Thoracic aorta (tissue), 2 donors: ENCODE measurements around the gene VWA8. TPM values are rescaled to one million over a fixed set of nuclear protein-coding genes. Genes with fewer than 3 reads are reported as not detected.

Experiments
- ATAC-seq: fragments of 150-250 bp; one replicate; pipeline ENCODE4 v1.8.0; 2017; ENCODE audit warnings: low read depth; ENCODE audit not compliant: insufficient number of reproducible peaks, low FRiP score
- DNase-seq: peaks from one replicate; pipeline ENCODE4 v3.0.0-alpha.2; 2020; ENCODE audit warnings: low spot score
- H3K27ac ChIP-seq, 2 donors: fragments of 200-600 bp; sonication (generic); 1 replicate in 1 of 2; 2 replicates in 1 of 2; pipeline ENCODE4 v1.5.1; 2016; ENCODE audit warnings: mild to moderate bottlenecking in 2 of 2, moderate library complexity in 2 of 2
- H3K27me3 ChIP-seq: fragments of 200-600 bp; sonication (generic); replicated peaks from 2 replicates; pipeline ENCODE4 v1.6.0; 2016; ENCODE audit warnings: mild to moderate bottlenecking; ENCODE audit not compliant: insufficient read depth
- H3K36me3 ChIP-seq: fragments of 200-600 bp; sonication (generic); one replicate; pipeline ENCODE4 v1.5.1; 2016
- H3K4me1 ChIP-seq, 2 donors: fragments of 200-600 bp; sonication (generic); 1 replicate in 1 of 2; 2 replicates in 1 of 2; pipeline versions ENCODE4 v1.5.1 to v1.6.0; 2016; ENCODE audit warnings: low read depth in 2 of 2, mild to moderate bottlenecking in 1 of 2; ENCODE audit not compliant: control insufficient read depth in 1 of 2
- H3K4me3 ChIP-seq: fragments of 200-600 bp; sonication (generic); 2 replicates; pipeline ENCODE4 v1.5.1; 2016; ENCODE audit warnings: mild to moderate bottlenecking
- H3K9me3 ChIP-seq: fragments of 200-600 bp; sonication (generic); 2 replicates; pipeline ENCODE4 v1.5.1; 2016
- total RNA-seq, 2 donors: library from RNA; depleted of rRNA; stranded (reverse); fragments of >200 nt; gene quantifications; one replicate each; pipeline versions ENCODE4 v1.1.0 to v1.2.3, GENCODE V29; 2016
- TF ChIP-seq, protein P1 (sequence below): fragments of 200-600 bp; sonication (generic); IDR thresholded peaks from one replicate; pipeline ENCODE4 v1.5.1; 2019; ENCODE audit warnings: antibody characterized with exemption

Gene VWA8
- total RNA-seq, 2 donors from 2014 or later, result 19.8 to 25.3 TPM

DNA sequence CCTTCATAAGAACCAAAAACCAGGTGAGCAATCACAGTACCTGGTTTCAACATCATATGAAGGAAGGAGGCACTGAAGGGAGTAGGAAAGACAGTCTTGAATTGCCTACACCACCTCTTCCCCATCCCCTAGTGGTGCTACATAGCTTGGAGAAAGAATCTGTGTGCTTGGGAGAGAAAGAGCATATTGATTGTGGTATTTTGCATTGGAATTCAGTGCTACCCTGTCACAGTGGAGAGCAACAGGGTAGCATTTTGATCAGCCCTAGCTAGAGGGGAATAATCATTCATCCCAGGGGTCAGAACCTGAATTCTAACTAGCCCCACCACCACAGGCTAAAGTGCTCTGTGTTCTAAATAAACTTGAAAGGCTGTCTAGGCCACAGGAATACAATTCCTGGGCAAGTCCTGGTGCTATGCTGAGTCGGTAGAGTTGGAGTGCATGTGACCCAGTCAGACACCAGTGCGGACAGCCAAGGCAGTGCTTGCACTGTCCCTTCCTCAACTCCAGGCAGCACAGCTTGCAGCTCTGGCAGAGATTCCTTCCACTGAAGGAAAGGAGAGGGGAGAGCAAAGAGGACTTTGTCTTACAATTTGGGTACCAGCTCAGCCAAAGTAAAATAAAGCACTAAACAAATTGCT lies 158.7 kb downstream of the VWA8 start:
- ATAC-seq (no peak), DNase-seq (no peak)
- H3K4me1 ChIP-seq, result no peaks in the 10 kb centered on the region
- H3K27ac ChIP-seq, result no peak overlapping the region
- no peak overlapping the region for H3K4me3 ChIP-seq
- no peaks in the 10 kb centered on the region for H3K9me3 ChIP-seq
- no peaks in the 10 kb centered on the region for H3K36me3 ChIP-seq
- H3K27me3 ChIP-seq, result no peaks in the 10 kb centered on the region
- TF ChIP-seq, protein P1, sequence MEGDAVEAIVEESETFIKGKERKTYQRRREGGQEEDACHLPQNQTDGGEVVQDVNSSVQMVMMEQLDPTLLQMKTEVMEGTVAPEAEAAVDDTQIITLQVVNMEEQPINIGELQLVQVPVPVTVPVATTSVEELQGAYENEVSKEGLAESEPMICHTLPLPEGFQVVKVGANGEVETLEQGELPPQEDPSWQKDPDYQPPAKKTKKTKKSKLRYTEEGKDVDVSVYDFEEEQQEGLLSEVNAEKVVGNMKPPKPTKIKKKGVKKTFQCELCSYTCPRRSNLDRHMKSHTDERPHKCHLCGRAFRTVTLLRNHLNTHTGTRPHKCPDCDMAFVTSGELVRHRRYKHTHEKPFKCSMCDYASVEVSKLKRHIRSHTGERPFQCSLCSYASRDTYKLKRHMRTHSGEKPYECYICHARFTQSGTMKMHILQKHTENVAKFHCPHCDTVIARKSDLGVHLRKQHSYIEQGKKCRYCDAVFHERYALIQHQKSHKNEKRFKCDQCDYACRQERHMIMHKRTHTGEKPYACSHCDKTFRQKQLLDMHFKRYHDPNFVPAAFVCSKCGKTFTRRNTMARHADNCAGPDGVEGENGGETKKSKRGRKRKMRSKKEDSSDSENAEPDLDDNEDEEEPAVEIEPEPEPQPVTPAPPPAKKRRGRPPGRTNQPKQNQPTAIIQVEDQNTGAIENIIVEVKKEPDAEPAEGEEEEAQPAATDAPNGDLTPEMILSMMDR, result no peak

DNA sequence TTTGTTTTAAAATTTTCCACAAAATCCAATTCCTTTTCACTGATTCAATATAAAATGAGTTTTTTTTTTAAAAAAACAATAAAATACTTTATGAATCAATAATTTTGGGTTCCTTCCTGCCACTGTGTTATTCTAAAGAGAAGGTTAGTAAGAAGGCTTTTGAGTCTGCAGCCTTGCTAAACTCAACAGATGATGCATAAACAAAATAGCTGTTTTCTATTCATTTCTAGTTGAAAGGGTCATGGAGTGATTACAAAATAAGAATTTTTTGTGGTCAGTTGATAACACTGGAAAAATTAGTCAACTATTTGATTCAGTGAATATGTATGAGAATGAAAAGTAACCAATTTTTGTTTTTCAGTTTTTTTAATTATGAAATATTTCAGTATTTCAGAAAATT lies 169.9 kb downstream of the VWA8 start:
- no peak for DNase-seq

DNA sequence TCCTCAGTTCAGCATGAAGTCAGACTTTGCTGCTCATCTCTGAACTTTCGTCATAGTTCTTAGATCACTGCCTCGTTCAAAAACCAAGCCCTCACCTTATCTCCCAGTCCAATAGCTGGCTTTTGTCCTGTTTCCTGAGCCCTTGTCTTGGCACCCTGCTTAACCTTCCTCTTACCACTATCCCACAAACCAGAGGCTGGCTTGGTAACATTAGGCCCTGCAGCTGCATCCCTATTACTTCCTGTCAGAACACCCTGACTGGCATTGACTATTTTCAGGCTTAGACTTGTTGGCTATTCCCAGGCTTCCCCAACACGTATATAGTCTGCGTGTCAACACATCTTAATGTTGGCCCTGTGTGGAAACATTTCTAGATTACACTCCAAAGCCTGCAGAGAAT lies 172.4 kb downstream of the VWA8 start:
- Histone ChIP-seq H3K27ac (no peak overlapping the region), H3K4me3 (no peak overlapping the region), H3K27me3 (no peaks in the 10 kb centered on the region), H3K36me3 (no peaks in the 10 kb centered on the region), H3K4me1 (no peaks in the 10 kb centered on the region), H3K9me3 (no peaks in the 10 kb centered on the region)
- TF ChIP-seq, protein P1, result no peak
- ATAC-seq (no peak), DNase-seq (no peak)

More for the DNA sequence above, 169.9 kb downstream of the VWA8 start:
- no peaks in the 10 kb centered on the region for H3K4me1 ChIP-seq
- no peaks in the 10 kb centered on the region for H3K36me3 ChIP-seq
- ATAC-seq, result no peak
- H3K27me3 ChIP-seq, result no peaks in the 10 kb centered on the region
- H3K4me3 ChIP-seq, result no peak overlapping the region
- TF ChIP-seq, protein P1, result no peak
- no peaks in the 10 kb centered on the region for H3K9me3 ChIP-seq
- H3K27ac ChIP-seq, result no peak overlapping the region

DNA sequence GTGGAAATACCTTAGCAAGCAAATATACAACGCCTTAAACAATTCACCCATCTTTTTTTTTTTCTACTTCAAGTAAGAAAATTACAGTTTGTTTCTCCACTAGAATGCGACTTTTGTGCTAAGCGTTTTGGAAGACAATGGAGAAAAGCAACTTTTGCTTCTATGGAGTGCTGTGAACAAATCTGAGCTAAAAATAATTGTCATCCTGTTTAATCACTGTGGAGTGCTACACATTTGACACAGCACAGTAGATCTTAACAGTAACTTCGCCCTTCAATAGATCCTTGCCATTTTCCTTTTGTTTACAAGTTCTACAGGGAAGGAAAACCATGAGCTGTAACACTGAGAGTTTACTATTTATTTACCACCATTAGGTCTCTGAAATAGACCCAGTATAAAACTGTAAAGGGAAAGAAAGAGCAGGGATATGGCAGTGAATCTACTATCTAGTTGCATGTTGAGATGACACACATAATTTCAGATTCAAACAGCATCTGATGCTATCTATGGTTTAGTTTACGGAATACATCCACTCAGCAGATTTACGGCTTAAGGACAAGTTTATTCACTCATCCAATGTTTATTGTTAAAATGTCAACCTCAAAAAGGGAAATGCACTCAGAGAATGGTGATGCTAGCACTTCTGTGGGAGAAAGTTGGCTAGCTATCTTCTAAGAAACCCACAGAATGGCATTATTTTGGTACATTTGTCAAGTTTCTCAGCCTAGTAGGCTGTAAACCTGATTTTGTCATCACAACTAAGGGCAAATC lies 175.3 kb downstream of the VWA8 start:
- no peaks in the 10 kb centered on the region for H3K27me3 ChIP-seq
- H3K4me1 ChIP-seq, result peaks cover 7 to 8% of the 10 kb centered on the region in 2 donors
- H3K4me3 ChIP-seq, result no peak overlapping the region
- TF ChIP-seq, protein P1, result no peak
- no peaks in the 10 kb centered on the region for H3K36me3 ChIP-seq
- H3K27ac ChIP-seq, result no peak overlapping the region
- no peaks in the 10 kb centered on the region for H3K9me3 ChIP-seq
- DNase-seq (no peak), ATAC-seq (no peak)

DNA sequence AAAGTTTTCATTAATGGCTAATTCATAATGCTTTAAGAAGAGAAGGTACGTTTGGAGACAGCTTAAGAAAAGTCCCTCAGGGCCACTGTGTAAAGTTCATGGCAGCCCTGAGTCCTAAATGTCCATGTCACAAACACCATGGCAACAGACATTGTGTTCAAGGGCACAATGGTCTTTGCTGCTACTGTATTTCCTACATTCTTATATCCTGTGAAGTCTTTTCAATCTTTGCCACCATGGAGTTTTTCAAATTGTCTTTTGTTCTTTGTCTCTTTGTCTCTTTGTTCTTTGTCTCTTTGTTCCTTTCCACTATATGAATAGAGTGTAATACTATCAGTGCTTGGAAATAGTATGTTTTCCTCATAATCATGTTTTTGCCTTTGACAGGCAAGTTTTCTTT lies 178.8 kb downstream of the VWA8 start:
- H3K4me1 ChIP-seq, result peaks cover 8 to 10% of the 10 kb centered on the region in 2 donors
- no peaks in the 10 kb centered on the region for H3K9me3 ChIP-seq
- H3K27me3 ChIP-seq, result no peaks in the 10 kb centered on the region
- H3K4me3 ChIP-seq, result no peak overlapping the region
- TF ChIP-seq, protein P1, result no peak
- H3K36me3 ChIP-seq, result no peaks in the 10 kb centered on the region
- H3K27ac ChIP-seq, result no peak overlapping the region
- no peak for DNase-seq
- ATAC-seq, result no peak
